GM12878 (cell line): Measurements from ENCODE around the gene EEF1G.

Source experiments
- ASH2L ChIP-seq: fragments of 300-600, 200-600 bp; sonication (generic); IDR thresholded peaks from 2 replicates; pipeline ENCODE4 v1.6.1; 2017; ENCODE audit warnings: low read depth, mild to moderate bottlenecking, borderline replicate concordance
- BACH1 ChIP-seq: fragments of 450-650 bp; IDR thresholded peaks from 2 replicates; pipeline ENCODE4 v1.6.1; 2017; ENCODE audit warnings: mild to moderate bottlenecking, borderline replicate concordance
- CEBPB ChIP-seq, 2 experiments: fragments of 150-350 bp in 1 of 2; IDR thresholded peaks; 2 replicates each; pipeline ENCODE4 v1.6.1; 2012 to 2014; ENCODE audit warnings: low read depth in 2 of 2, low read length in 2 of 2, borderline replicate concordance in 1 of 2, inconsistent platforms in 1 of 2
- EZH2 ChIP-seq: IDR thresholded peaks from 2 replicates; pipeline ENCODE4 v1.6.1; 2012; ENCODE audit warnings: low read depth, mild to moderate bottlenecking, control low read depth, inconsistent platforms, low read length, borderline replicate concordance; ENCODE audit not compliant: control insufficient read depth
- HDAC2 ChIP-seq: fragments of 200-600 bp; sonication (generic); IDR thresholded peaks from 2 replicates; pipeline ENCODE4 v1.6.1; 2017
- POLR2A ChIP-seq: IDR thresholded peaks from 2 replicates; pipeline ENCODE4 v1.6.1; 2011; ENCODE audit warnings: low read depth, mild to moderate bottlenecking, low read length
- USF1 ChIP-seq: IDR thresholded peaks from 2 replicates; pipeline ENCODE4 v1.6.1; 2011; ENCODE audit warnings: borderline replicate concordance, low read depth, mild to moderate bottlenecking, moderate library complexity, mixed read lengths, low read length; ENCODE audit not compliant: insufficient read depth; ENCODE audit errors: extremely low read length
- YY1 ChIP-seq: IDR thresholded peaks from 2 replicates; pipeline ENCODE4 v1.6.1; 2011; ENCODE audit warnings: low read depth, mild to moderate bottlenecking, low read length
- ZZZ3 ChIP-seq: IDR thresholded peaks from 2 replicates; pipeline ENCODE4 v1.6.1; 2011; ENCODE audit warnings: low read depth; ENCODE audit not compliant: control insufficient read depth, insufficient read length
- TF ChIP-seq, protein P1 (sequence below), 3 experiments: IDR thresholded peaks in 2 of 3; conservative IDR thresholded peaks in 1 of 3; 2 replicates each; pipeline ENCODE4 v1.5.1; 2011; ENCODE audit warnings: low read depth in 3 of 3, low read length in 3 of 3, mild to moderate bottlenecking in 3 of 3, control low read depth in 2 of 3, moderate library complexity in 2 of 3, inconsistent platforms in 1 of 3, mixed read lengths in 1 of 3; ENCODE audit not compliant: control insufficient read depth in 2 of 3, insufficient read depth in 1 of 3; ENCODE audit errors: extremely low read depth in 1 of 3

- TF ChIP-seq, protein P1, sequence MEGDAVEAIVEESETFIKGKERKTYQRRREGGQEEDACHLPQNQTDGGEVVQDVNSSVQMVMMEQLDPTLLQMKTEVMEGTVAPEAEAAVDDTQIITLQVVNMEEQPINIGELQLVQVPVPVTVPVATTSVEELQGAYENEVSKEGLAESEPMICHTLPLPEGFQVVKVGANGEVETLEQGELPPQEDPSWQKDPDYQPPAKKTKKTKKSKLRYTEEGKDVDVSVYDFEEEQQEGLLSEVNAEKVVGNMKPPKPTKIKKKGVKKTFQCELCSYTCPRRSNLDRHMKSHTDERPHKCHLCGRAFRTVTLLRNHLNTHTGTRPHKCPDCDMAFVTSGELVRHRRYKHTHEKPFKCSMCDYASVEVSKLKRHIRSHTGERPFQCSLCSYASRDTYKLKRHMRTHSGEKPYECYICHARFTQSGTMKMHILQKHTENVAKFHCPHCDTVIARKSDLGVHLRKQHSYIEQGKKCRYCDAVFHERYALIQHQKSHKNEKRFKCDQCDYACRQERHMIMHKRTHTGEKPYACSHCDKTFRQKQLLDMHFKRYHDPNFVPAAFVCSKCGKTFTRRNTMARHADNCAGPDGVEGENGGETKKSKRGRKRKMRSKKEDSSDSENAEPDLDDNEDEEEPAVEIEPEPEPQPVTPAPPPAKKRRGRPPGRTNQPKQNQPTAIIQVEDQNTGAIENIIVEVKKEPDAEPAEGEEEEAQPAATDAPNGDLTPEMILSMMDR (IDR thresholded peaks at IDR 0.05 in 2 of 3, conservative IDR thresholded peaks at IDR 0.05 in 1 of 3; ENCODE audit: control insufficient read depth in 2 of 3, extremely low read depth in 1 of 3, insufficient read depth in 1 of 3, low read depth in 3 of 3, low read length in 3 of 3), result no peak
- TF ChIP-seq ASH2L, result no peak
- TF ChIP-seq EZH2, result no peak
- TF ChIP-seq BACH1, result no peak
- TF ChIP-seq YY1, result peak; percentile 63
- no peak for TF ChIP-seq CEBPB (IDR thresholded peaks at IDR 0.05; ENCODE audit: borderline replicate concordance in 1 of 2, low read depth in 2 of 2, low read length in 2 of 2)
- peak; percentile 70 for TF ChIP-seq POLR2A
- TF ChIP-seq ZZZ3, result no peak
- TF ChIP-seq HDAC2, result no peak
- no peak for TF ChIP-seq USF1
Observed at GRCh38 chr11:62599069-62599696, 25.5 kb upstream of the EEF1G start.
